IMR-90 (cell line): ENCODE results near the gene PPM1D.

ENCODE experiments used
- FOS ChIP-seq: fragments of 150-350 bp; IDR thresholded peaks from 2 replicates; pipeline ENCODE4 v1.6.1; 2016; ENCODE audit warnings: low read depth, low read length
- POLR2A ChIP-seq: IDR thresholded peaks from 2 replicates; pipeline ENCODE4 v1.6.1; 2012; ENCODE audit warnings: mild to moderate bottlenecking, low read depth, low read length
- RAD21 ChIP-seq: IDR thresholded peaks from 2 replicates; pipeline ENCODE4 v1.6.1; 2012; ENCODE audit warnings: low read length, improper control_type of control experiment
- RCOR1 ChIP-seq: IDR thresholded peaks from 2 replicates; pipeline ENCODE4 v1.6.1; 2012; ENCODE audit warnings: mild to moderate bottlenecking, low read length, improper control_type of control experiment; ENCODE audit not compliant: insufficient replicate concordance
- RFX5 ChIP-seq: IDR thresholded peaks from 2 replicates; pipeline ENCODE4 v1.8.0; 2012; ENCODE audit warnings: low read depth, mild to moderate bottlenecking, low read length, moderate library complexity
- SMC3 ChIP-seq: fragments of 150-350 bp; IDR thresholded peaks from 2 replicates; pipeline ENCODE4 v1.6.1; 2016; ENCODE audit warnings: low read depth, mild to moderate bottlenecking, antibody characterized with exemption, low read length, moderate library complexity
- TF ChIP-seq, protein P1 (sequence below): fragments of 150-350 bp; IDR thresholded peaks from 2 replicates; pipeline ENCODE4 v1.6.1; 2017; ENCODE audit warnings: mild to moderate bottlenecking, antibody characterized with exemption, low read length, low read depth
- TF ChIP-seq, protein P2 (sequence below): conservative IDR thresholded peaks from 2 replicates; pipeline ENCODE4 v1.5.1; 2012; ENCODE audit warnings: mild to moderate bottlenecking, low read depth, low read length, improper control_type of control experiment

DNA sequence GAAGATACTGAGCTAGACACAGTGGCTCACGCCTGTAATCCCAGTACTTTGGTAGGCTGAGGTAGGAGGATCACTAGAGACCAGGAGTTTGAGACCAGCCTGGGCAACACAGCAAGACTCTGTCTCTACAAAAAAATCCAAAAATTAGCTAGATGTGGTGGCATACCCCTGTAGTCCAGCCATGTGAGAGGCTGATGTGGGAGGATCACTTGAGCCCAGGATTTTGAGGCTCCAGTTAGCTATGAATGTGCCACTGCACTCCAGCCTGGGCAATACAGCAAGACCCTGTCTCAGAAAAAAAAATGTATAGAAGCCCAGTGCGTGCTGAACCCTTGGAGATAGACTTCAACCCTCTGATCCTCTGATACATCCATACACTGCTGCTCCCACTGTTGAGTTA lies 7.2 kb upstream of the PPM1D start:
- TF ChIP-seq RCOR1: no peak
- TF ChIP-seq SMC3: no peak
- no peak for TF ChIP-seq POLR2A
- TF ChIP-seq, protein P1, sequence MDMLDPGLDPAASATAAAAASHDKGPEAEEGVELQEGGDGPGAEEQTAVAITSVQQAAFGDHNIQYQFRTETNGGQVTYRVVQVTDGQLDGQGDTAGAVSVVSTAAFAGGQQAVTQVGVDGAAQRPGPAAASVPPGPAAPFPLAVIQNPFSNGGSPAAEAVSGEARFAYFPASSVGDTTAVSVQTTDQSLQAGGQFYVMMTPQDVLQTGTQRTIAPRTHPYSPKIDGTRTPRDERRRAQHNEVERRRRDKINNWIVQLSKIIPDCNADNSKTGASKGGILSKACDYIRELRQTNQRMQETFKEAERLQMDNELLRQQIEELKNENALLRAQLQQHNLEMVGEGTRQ: no peak
- no peak for TF ChIP-seq RAD21
- no peak for TF ChIP-seq RFX5
- TF ChIP-seq, protein P2, sequence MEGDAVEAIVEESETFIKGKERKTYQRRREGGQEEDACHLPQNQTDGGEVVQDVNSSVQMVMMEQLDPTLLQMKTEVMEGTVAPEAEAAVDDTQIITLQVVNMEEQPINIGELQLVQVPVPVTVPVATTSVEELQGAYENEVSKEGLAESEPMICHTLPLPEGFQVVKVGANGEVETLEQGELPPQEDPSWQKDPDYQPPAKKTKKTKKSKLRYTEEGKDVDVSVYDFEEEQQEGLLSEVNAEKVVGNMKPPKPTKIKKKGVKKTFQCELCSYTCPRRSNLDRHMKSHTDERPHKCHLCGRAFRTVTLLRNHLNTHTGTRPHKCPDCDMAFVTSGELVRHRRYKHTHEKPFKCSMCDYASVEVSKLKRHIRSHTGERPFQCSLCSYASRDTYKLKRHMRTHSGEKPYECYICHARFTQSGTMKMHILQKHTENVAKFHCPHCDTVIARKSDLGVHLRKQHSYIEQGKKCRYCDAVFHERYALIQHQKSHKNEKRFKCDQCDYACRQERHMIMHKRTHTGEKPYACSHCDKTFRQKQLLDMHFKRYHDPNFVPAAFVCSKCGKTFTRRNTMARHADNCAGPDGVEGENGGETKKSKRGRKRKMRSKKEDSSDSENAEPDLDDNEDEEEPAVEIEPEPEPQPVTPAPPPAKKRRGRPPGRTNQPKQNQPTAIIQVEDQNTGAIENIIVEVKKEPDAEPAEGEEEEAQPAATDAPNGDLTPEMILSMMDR: no peak
- TF ChIP-seq FOS: no peak
